Measurements from ENCODE around the gene CCL4. TPM values are rescaled to one million over a fixed set of nuclear protein-coding genes. Genes with fewer than 3 reads are reported as not detected.

The CCL4 gene
- polyA plus RNA-seq, 1 donor (not counting 4 experiments of a cell fraction or from before 2014, with no cell fraction given), result not detected

GRCh38 chr17:36068524-36068923 is 35.1 kb upstream of the CCL4 start:
- Histone ChIP-seq H3K4me2 (ENCODE audit: control insufficient read depth, extremely low read depth, insufficient read depth, low read depth, low read length) (no peak overlapping the region), H3K79me2 (ENCODE audit: control insufficient read depth, insufficient read depth, low read length) (no peaks in the 10 kb centered on the region), H3K9me3 (ENCODE audit: control insufficient read depth, low read depth, low read length) (no peaks in the 10 kb centered on the region), H3K9ac (ENCODE audit: control insufficient read depth, extremely low read depth, insufficient read depth, low read length) (no peak overlapping the region), H3K27me3 (ENCODE audit: control insufficient read depth, extremely low read depth, insufficient read depth, low read length) (no peaks in the 10 kb centered on the region), H2AFZ (ENCODE audit: control insufficient read depth, low read length) (no peak overlapping the region), H3K4me1 (ENCODE audit: control insufficient read depth, extremely low read depth, insufficient read depth, low read length) (no peaks in the 10 kb centered on the region), H3K36me3 (ENCODE audit: control insufficient read depth in 2 of 2, extremely low read depth in 1 of 2, insufficient read depth in 2 of 2, low read length in 2 of 2) (no peaks in the 10 kb centered on the region), H3K4me3 (ENCODE audit: control insufficient read depth in 2 of 3, extremely low read depth in 1 of 3, insufficient read depth in 2 of 3, low read depth in 1 of 3, low read length in 3 of 3) (no peak overlapping the region), H4K20me1 (ENCODE audit: control insufficient read depth, extremely low read depth, insufficient read depth, low read length) (no peaks in the 10 kb centered on the region), H3K9me1 (ENCODE audit: control insufficient read depth, extremely low read depth, insufficient read depth, low read length) (no peaks in the 10 kb centered on the region), H3K27ac (ENCODE audit: control insufficient read depth, insufficient read depth, low read length) (no peak overlapping the region)
- dilution Hi-C loops (cut with MboI; ENCODE audit: extremely low pct_ligation_motif_present, low sequenced_read_pairs), result no loop called here
- no peak for DNase-seq (ENCODE audit: low read depth, low spot score)
- FAIRE-seq, result no peak
- TF ChIP-seq CTCF (optimal IDR thresholded peaks at IDR 0.05 in 1 of 3, IDR thresholded peaks at IDR 0.05 in 1 of 3, conservative IDR thresholded peaks at IDR 0.05 in 1 of 3; ENCODE audit: extremely low read depth in 1 of 3, insufficient read depth in 2 of 3, low read length in 3 of 3), result no peak
- no peak for TF ChIP-seq EZH2 (IDR thresholded peaks at IDR 0.05; ENCODE audit: low read length)

GRCh38 chr17:36069136-36069535 is 34.5 kb upstream of the CCL4 start:
- dilution Hi-C loops (cut with MboI; ENCODE audit: extremely low pct_ligation_motif_present, low sequenced_read_pairs), result no loop called here
- Histone ChIP-seq H3K27ac (ENCODE audit: control insufficient read depth, insufficient read depth, low read length) (no peak overlapping the region), H4K20me1 (ENCODE audit: control insufficient read depth, extremely low read depth, insufficient read depth, low read length) (no peaks in the 10 kb centered on the region), H3K9ac (ENCODE audit: control insufficient read depth, extremely low read depth, insufficient read depth, low read length) (no peak overlapping the region), H3K4me3 (ENCODE audit: control insufficient read depth in 2 of 3, extremely low read depth in 1 of 3, insufficient read depth in 2 of 3, low read depth in 1 of 3, low read length in 3 of 3) (no peak overlapping the region), H3K9me1 (ENCODE audit: control insufficient read depth, extremely low read depth, insufficient read depth, low read length) (no peaks in the 10 kb centered on the region), H2AFZ (ENCODE audit: control insufficient read depth, low read length) (no peak overlapping the region), H3K79me2 (ENCODE audit: control insufficient read depth, insufficient read depth, low read length) (no peaks in the 10 kb centered on the region), H3K27me3 (ENCODE audit: control insufficient read depth, extremely low read depth, insufficient read depth, low read length) (no peaks in the 10 kb centered on the region), H3K4me1 (ENCODE audit: control insufficient read depth, extremely low read depth, insufficient read depth, low read length) (no peaks in the 10 kb centered on the region), H3K9me3 (ENCODE audit: control insufficient read depth, low read depth, low read length) (no peaks in the 10 kb centered on the region), H3K36me3 (ENCODE audit: control insufficient read depth in 2 of 2, extremely low read depth in 1 of 2, insufficient read depth in 2 of 2, low read length in 2 of 2) (no peaks in the 10 kb centered on the region), H3K4me2 (ENCODE audit: control insufficient read depth, extremely low read depth, insufficient read depth, low read depth, low read length) (no peak overlapping the region)
- FAIRE-seq, result no peak
- no peak for DNase-seq (ENCODE audit: low read depth, low spot score)
- no peak for TF ChIP-seq CTCF (optimal IDR thresholded peaks at IDR 0.05 in 1 of 3, IDR thresholded peaks at IDR 0.05 in 1 of 3, conservative IDR thresholded peaks at IDR 0.05 in 1 of 3; ENCODE audit: extremely low read depth in 1 of 3, insufficient read depth in 2 of 3, low read length in 3 of 3)
- TF ChIP-seq EZH2 (IDR thresholded peaks at IDR 0.05; ENCODE audit: low read length), result no peak
